Neural progenitor cell (in vitro differentiated cells): ENCODE measurements around the gene KIF22.

ENCODE experiments used
- EZH2 ChIP-seq: fragments of 200-600 bp; sonication (generic); IDR thresholded peaks from 2 replicates; pipeline ENCODE4 v1.6.1; 2017; ENCODE audit warnings: antibody characterized with exemption, mild to moderate bottlenecking, moderate library complexity
- EZH2phosphoT487 ChIP-seq: fragments of 200-600 bp; sonication (generic); IDR thresholded peaks from 2 replicates; pipeline ENCODE4 v1.6.1; 2017; ENCODE audit warnings: antibody characterized with exemption
- TF ChIP-seq, protein P1 (sequence below): fragments of 200-600 bp; sonication (generic); IDR thresholded peaks from 2 replicates; pipeline ENCODE4 v1.5.1; 2017; ENCODE audit warnings: antibody characterized with exemption, mild to moderate bottlenecking

DNA sequence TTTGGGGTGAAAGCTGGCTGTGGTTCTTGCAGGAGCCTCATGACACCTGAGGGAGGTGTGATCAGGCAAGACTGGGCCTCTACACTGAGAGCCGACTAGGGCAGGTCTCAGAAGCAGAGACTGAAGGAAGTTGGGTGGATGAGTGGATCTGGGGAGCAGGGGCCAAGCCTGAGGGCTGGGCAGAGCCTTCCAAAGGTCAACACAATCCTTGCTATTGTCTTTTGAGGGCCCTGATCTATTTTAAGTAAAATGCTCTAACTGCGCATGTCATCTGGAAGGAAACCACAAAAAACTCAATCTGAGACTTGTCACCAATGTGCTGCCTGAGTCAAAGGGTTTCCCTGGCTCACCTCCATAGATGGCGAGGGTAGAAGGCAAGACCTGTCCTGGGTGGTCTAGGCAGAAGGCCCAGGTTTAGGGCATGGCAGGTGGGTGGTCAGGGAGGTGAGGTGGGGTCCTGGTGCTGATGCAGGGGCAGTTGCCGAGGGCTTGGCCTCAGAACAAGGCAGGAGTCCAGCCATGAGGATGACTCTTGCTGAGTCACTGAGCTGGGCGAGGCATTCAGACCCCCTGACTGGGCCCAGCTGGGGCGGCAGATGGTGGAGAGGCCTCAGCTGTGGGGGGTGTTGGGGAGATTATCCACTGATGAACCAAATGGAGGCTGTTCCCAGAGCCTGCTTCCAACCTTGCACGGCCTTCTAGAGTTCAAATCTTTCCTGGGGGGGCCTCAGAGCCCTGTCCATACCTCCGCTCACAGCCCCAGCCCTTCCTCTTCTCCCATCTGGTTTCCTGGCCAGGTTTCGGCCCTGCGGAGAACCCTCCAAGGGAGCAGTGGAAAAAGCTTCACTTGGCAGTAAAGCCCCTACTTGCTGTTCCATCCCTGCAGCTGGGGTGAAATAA, 34.8 kb downstream of the KIF22 start:
- TF ChIP-seq, protein P1, sequence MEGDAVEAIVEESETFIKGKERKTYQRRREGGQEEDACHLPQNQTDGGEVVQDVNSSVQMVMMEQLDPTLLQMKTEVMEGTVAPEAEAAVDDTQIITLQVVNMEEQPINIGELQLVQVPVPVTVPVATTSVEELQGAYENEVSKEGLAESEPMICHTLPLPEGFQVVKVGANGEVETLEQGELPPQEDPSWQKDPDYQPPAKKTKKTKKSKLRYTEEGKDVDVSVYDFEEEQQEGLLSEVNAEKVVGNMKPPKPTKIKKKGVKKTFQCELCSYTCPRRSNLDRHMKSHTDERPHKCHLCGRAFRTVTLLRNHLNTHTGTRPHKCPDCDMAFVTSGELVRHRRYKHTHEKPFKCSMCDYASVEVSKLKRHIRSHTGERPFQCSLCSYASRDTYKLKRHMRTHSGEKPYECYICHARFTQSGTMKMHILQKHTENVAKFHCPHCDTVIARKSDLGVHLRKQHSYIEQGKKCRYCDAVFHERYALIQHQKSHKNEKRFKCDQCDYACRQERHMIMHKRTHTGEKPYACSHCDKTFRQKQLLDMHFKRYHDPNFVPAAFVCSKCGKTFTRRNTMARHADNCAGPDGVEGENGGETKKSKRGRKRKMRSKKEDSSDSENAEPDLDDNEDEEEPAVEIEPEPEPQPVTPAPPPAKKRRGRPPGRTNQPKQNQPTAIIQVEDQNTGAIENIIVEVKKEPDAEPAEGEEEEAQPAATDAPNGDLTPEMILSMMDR, result no peak
- TF ChIP-seq EZH2phosphoT487, result no peak
- no peak for TF ChIP-seq EZH2
